DMS 273 treated with DMSO at 0.1 percent for 48 hours (cell line): ENCODE measurements around the gene NKAIN4.

ENCODE experiments used
- DNase-seq: peaks from one replicate; lab custom pipeline; 2025; lab: John Stamatoyannopoulos, UW

The NKAIN4 gene

DNA sequence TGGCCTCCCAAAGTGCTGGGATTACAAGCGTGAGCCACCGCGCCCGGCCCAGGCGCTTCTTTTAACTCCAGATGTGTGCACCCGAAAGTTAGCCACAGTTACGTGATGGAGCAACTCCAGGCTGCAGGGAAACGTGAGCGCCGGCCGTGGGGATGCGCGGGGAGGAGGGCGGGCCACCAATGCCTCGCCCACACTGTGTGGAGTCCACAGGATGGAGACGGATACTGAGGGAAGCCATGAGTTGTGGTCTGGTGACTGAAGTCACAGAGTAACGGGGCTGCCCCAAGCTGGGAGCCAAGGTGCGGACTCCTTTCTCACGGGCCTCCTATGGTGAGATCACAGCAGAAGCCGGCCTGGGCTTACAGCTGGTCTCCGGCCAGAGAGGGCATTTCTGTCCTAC, 61.5 kb downstream of the NKAIN4 start:
- no peak for DNase-seq

DNA sequence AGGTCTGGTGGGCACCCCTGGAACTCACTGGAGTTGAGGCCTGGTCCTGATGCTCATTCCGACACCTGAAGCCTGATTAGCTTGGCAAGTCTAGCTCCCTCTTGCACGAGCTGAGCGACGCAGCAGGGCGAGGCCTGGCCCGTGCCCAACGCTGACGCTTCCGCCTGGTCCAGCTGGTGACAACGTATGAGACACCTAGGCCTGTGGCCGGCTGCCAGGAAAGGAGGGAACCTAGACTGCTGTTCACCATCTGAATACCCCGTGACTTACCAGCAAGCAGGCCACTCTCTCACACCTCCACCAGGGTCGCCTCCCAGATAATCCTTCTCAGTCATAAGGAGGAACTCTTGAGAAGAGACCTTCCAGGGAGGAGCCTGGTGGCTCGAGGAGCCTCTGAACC, 62.9 kb downstream of the NKAIN4 start:
- DNase-seq = peak; percentile 81

DNA sequence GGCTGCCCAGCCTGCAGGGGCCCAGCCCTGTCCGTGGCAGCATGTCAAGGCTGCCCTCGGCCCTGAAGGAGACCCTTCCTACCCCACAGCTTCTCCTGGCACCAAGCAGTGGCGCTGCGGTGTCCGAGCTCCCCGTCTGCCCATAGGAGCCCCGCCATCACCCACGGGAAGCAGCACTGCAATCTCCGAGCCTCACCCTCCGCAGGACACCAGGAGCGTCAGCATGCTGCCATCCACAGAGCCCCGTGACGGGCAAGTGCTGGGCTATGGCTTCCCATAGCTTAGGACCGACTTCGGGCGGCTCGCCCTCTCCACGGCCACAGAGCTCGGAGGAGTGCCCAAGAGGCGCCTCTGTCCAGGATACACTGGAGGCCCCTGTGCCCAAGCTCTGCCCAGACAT, 63.4 kb downstream of the NKAIN4 start:
- DNase-seq = no peak
